Camera-type eye (tissue), 1 donor: Measurements from ENCODE around the gene CMC4. TPM values are rescaled to one million over a fixed set of nuclear protein-coding genes. Genes with fewer than 3 reads are reported as not detected.

ENCODE experiments used
- total RNA-seq: library from RNA; depleted of rRNA; stranded (reverse); fragments of >200 nt; gene quantifications from one replicate; pipeline ENCODE4 v1.2.3, GENCODE V29; 2014

The CMC4 gene
- 11.6 TPM for total RNA-seq

GRCh38 chrX:155070975-155071693, at the start of gene CMC4, which contains the start of the genes BRCC3 and MTCP1:
CMC4 (minus strand) TSS chrX:155071136; CDS start chrX:155064023, 7,113 bp downstream.
BRCC3 (plus strand) TSS chrX:155071508; CDS start chrX:155071528, 20 bp downstream.
MTCP1 (minus strand) TSS chrX:155071136; CDS start chrX:155066010, 5,126 bp downstream.

GRCh38 chrX:155026727-155027508, 44.0 kb downstream of the CMC4 start, which contains the start of gene FUNDC2:
FUNDC2 (plus strand) TSS chrX:155026844; CDS start chrX:155026939, 95 bp downstream.

GRCh38 chrX:155022585-155022984, 48.4 kb downstream of the CMC4 start, which contains the start of gene F8:
F8 (minus strand) TSS chrX:155022723; CDS start chrX:155022552, 171 bp downstream.

Other genes with a start within 250 kb of the CMC4 start
- not detected for gene SMIM9, start 236.5 kb downstream of the CMC4 start, total RNA-seq
- 3.1 TPM for gene F8A1, start 184.8 kb downstream of the CMC4 start, total RNA-seq
- gene F8, start 48.4 kb downstream of the CMC4 start, total RNA-seq = 5.9 TPM
- gene FUNDC2, start 44.3 kb downstream of the CMC4 start, total RNA-seq = 41.6 TPM
- 0.66 TPM for gene MTCP1, start within 50 bp of the CMC4 start, total RNA-seq
- 18.5 TPM for gene BRCC3, start 372 bp upstream of the CMC4 start, total RNA-seq
- 82.9 TPM for gene VBP1, start 145.3 kb upstream of the CMC4 start, total RNA-seq
- 12.3 TPM for gene RAB39B, start 193.4 kb upstream of the CMC4 start, total RNA-seq